ENCODE data around the gene AK8.
"Not testable (repeated sequence)": the region's sequence is repeated elsewhere in the genome, so short reads cannot be mapped to it uniquely, and the experiment has no call there.

The AK8 gene

GRCh38 chr9:132740526-132741309, 137.4 kb downstream of the AK8 start:
- DNase-seq, result no peak

- no peak for DNase-seq
Measured at GRCh38 chr9:132739710-132740310, 138.3 kb downstream of the AK8 start.

DNA sequence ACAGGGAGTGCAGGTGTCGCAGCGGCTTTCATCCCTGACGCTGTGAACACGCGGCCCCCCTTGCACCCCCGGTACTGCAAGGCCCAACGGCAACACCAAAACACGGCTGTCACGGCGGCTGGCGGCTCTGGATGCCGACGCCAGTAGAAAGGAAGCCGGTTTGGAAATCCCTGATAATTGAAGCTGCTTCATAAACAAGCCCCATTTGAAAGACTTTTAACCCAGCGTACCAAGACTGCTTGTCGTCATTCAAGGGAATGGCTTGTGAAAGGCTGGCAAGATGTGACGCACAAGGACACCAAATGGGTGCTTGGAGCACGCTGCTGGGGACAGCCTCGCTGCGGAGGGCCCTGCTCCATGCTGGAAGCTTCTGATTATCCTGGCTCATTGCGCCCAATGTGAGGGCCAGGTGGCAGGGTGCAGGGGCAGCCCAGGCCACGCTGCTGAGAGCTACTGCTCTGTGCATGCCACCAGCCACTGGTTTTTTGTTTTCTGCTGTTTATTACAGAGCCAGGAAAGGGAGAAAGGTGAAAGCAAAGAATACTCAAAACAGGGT, 144.7 kb downstream of the AK8 start:
- DNase-seq, result peak; percentile 4

DNA sequence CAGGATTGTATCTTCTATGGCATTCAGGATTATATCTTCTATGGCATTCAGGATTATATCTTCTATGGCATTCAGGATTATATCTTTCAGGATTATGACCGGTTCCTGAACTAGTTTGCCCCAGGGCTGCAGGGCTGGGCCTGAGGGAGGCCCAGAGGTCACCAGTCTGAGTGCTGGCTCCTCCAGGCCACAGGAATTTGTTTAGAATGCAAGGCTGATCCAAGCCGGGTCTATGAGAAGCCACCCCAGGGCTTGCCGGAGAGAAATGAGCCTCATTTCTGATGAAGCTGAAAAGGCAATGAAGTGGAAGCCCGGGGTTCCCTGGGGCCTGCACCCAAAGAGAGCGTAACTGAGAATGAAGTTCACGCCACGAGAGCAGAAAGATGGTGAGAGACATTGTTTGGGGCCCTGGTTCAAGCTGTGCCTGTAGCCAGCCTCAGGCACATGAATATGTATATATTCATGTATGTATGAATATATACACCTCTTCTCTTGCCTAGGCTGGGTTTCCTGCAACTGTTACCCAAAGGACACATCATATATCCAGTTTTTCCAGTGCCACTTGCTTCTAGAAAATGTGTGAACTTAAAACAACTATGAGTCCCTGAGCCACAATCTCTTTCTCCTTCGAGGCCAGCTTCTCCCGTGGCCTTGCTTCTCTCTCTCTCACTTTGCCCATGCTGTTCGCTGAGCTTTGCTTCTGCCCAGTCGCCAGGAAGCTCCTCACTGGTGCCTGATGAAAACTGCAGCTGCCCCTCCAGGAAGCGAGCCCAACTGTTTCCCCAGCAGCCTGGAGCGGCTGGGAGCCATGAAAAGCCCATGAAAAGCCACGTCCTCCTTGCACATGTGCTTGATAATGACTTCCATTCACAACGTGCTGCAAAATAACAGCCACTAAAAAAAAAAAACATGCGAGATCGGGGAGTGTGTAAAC, 145.5 kb downstream of the AK8 start:
- no peak for DNase-seq

DNA sequence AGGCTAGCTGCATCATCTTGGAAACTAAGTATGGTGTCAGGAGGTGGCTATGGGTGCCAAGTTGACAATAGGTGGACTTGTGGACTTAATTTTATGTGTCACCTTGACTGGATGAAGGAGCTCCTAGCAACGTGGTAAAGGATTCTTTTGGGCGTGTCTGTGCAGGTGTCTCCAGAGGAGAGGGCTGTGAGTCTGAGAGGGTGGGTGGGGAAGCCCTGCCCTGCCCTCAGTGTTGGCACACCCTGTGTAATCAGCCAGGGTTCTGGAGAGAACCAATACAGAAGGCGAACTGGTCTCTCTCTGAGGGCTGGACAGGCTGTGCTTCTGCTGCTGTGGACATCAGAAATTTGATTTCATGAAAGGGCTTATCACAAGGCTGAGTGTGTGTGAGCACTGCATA, 146.9 kb downstream of the AK8 start:
- no peak for DNase-seq

GRCh38 chr9:132730054-132731033, 147.7 kb downstream of the AK8 start:
- DNase-seq, result no peak

GRCh38 chr9:132729235-132729890, 148.7 kb downstream of the AK8 start:
- DNase-seq, result no peak

DNA sequence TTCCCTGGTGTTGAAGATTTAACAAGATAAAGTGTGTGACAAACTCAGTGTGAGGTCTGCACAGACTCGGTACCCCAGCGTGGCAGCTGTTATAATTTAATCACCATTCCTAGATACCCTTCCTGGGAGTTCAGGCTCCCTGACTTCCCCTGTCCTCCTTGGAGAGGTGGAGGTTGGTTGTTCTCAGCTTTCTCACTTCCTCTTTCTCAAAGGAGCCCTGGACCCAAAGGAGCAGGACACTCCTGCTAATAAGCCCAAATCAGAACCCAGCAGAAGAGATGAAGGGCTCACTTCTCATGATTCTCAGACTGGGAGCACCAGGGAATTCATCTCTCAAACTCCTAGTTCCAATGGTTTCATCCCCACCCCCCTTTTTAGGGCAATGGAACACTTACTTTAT, 149.6 kb downstream of the AK8 start:
- DNase-seq, result no peak

DNA sequence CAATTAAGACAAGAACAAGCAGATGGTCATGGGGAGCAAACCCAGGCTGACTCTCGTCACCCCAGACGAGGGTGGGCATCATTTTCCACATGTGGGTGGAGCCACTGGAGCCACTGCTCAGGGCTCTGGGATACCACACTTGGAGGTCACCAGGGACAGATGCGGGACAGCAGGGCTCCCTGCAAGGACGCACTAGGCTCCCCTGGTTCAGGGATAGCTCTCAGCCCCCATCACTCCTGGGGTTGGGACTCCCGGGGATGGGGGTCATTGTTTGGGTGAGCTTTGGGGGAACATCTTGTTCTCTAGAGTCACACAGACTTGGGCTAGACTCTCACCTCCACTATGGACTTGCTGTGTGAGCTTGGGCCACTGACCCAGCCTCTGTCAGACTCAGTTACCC, 150.0 kb downstream of the AK8 start:
- no peak for DNase-seq

DNA sequence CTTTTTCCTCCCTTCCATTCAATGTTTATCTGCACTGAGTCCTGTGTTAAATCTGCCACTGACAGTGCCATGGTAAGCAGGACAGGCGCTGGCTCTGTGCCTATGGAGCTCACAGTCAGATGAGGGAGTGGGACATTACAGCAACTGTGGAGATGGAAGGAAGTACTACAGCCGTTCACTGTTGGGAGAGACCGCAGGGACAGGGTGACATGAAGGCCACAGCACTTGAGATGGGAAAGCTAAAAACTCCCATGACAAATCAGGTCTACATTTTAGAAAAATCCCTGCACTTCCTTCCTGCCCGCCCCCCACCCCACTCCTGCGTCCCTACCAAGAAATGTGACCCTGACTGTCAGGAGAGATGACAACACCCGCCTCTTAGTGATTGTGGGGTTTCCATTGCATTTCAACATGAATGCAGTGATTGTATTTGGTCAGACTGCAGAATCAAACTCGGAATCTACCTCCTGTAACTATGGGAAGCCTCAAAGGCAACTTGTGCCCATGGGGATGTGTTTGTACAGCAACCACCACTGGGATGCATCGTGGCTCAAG, 151.4 kb downstream of the AK8 start:
- no peak for DNase-seq

DNA sequence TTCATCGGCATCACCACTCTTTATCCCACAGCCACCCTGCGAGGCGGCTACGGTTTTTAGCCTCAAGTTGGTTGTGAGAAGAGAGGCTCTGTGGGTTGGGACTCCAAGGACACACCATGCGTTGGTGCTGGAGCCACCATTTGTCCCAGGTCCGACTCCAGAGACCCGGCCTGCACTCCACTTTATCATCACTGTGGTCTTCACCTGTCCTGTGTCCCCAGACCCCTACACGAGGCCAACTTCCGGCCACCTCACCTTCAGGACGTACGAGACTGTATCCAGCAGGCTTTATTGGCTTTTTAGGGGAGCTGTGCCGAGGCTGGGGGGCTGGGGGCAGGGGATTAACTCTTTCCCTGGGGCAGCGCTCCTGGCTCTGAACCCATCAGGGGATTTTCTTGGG, 152.8 kb downstream of the AK8 start:
- no peak for DNase-seq

GRCh38 chr9:132723809-132724208, 154.3 kb downstream of the AK8 start:
- no peak for DNase-seq

GRCh38 chr9:132722564-132723065, 155.5 kb downstream of the AK8 start:
- no peak for DNase-seq

DNA sequence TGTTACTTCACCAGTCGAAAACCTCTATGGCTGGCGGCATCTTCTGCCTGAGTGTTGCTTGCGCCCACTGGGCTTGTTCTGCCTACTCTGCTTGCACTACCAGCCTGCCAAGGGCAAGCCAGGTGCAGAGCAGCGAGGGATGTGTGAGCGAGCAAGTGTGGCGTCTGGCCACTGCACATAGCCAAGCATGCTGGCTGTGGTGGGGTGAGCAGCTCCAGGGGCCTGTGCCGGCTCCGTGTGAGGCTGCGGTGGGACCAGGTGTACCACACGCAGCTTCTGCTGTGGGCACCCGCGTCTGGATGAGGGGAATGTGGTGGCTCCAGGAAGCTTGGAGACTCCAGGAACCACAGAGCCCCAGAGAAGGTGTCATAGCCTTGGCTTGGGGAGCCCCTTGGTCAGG, 156.4 kb downstream of the AK8 start:
- no peak for DNase-seq

DNA sequence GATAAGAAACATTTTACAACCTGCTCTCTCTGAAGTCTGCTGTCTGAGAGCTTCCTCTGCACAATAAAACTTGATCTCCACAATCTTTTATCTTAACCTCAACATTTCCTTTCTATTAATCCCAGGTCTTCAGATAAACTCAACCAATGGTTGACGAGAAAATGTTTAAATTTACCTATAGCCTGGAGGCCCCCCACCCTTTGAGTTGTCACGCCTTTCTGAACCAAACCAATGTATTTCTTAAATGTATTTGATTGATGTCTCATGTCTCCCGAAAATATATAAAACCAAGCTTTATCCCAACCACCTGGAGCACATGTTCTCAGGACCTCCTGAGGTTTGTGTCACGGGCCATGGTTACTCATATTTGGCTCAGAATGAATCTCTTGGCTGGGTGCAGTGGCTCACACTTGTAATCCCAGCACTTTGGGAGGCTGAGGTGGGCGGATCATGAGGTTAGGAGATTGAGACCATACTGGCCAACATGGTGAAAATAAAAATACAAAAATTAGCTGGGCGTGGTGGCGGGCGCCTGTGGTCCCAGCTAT, 159.6 kb downstream of the AK8 start:
- not testable (repeated sequence) for DNase-seq

DNA sequence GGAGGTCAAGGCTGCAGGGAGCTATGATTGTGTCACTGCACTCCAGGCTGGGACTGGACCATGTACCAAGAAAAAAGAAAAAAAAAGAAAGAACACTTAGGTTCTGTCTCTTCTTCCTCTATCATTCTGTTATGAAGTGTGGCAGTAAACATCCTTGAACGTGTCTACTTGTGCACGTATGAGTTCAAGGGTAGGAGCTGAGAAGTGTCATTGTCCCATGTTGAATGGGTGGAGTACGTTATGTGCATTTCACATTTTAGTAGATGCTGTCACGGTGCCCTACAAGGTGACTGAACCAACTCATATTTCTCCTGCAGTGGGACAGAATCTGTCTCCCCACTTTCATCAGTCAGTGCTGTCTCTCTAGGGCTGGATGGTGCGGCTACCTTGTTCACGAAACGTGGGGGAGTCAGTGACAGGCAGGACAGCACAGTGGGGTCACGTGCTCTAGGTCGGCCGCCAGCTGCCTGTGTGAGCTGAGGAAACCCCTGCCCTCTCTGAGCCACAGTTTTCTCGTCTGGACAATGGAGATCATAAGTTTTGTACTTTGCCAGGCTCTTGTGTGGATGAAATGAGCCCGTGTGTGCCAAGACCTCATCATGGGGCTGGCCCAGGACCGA, 160.6 kb downstream of the AK8 start:
- no peak for DNase-seq

- no peak for DNase-seq
Measured at GRCh38 chr9:132716007-132716406, 162.1 kb downstream of the AK8 start.

DNA sequence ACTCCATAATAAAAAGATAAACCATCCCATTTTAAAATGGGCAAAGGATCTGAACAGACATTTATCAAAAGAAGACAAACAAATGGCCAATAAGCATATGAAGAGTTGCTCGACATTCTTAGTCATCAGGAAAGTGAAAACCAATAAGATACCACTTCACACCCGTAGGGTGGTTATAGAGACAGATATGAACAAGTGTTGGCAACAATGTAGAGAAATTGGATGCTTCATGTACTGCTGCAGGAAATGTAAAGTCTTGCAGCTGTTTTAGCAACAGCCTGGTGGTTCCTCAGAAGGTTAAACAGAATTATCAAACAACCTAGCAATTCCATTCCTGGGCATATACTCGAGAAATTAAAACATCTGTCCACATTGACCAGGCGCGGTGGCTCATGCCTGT, 165.3 kb downstream of the AK8 start:
- no peak for DNase-seq

- no peak for DNase-seq
Measured at GRCh38 chr9:132711846-132712245, 166.2 kb downstream of the AK8 start.

- DNase-seq, result not testable (repeated sequence)
Measured at GRCh38 chr9:132711152-132711551, 166.9 kb downstream of the AK8 start.
